SK-N-SH (cell line): ENCODE measurements around the gene DNPEP. TPM values are rescaled to one million over a fixed set of nuclear protein-coding genes. Genes with fewer than 3 reads are reported as not detected.

Experiments
- CTCF ChIA-PET: fragments of 300-600, 350-600 bp; formaldehyde crosslinking; extraction: SDS; loops from one replicate; lab custom pipeline; 2021; lab: Yijun Ruan, JAX
- POLR2A ChIA-PET: fragments of 350-600 bp; sonication (Branson Sonifier 250); formaldehyde crosslinking; extraction: SDS; loops from one replicate; lab custom pipeline; 2020; ENCODE audit warnings: antibody characterized with exemption, inconsistent platforms; lab: Yijun Ruan, JAX
- DNase-seq: peaks from one replicate; pipeline ENCODE4 v3.0.0; 2012
- H2AFZ ChIP-seq: fragments of 200-600 bp; sonication (generic); 2 replicates; pipeline ENCODE4 v1.8.1; 2016; ENCODE audit warnings: antibody characterized with exemption, mild to moderate bottlenecking, low read depth
- H3F3A ChIP-seq: fragments of 200-600 bp; sonication (generic); replicated peaks from 2 replicates; pipeline ENCODE3; 2016; ENCODE audit warnings: antibody characterized with exemption, mild to moderate bottlenecking; ENCODE audit not compliant: insufficient read depth
- H3K27ac ChIP-seq, 2 experiments: fragments of 200-500 bp in 1 of 2; fragments of 200-600 bp in 1 of 2; sonication (Bioruptor generic) in 1 of 2; sonication (generic), shearing (Covaris generic) in 1 of 2; 2 replicates each; pipeline versions ENCODE4 v1.5.1 to v1.6.1; 2014 to 2016; ENCODE audit warnings: low read depth in 2 of 2, inconsistent platforms in 1 of 2, low read length in 1 of 2, mild to moderate bottlenecking in 1 of 2, mixed read lengths in 1 of 2
- H3K27me3 ChIP-seq: fragments of 200-600 bp; sonication (generic), shearing (Covaris generic); 2 replicates; pipeline ENCODE4 v1.6.1; 2016; ENCODE audit warnings: mixed run types; ENCODE audit not compliant: insufficient read depth
- H3K36me3 ChIP-seq, 2 experiments: fragments of 200-500 bp in 1 of 2; fragments of 200-600 bp in 1 of 2; sonication (Bioruptor generic) in 1 of 2; sonication (generic) in 1 of 2; replicated peaks in 1 of 2; 2 replicates each; pipeline versions ENCODE3 to v1.5.1; 2014 to 2016; ENCODE audit warnings: low read length in 1 of 2, mild to moderate bottlenecking in 1 of 2; ENCODE audit not compliant: insufficient read depth in 2 of 2, control insufficient read depth in 1 of 2
- H3K4me1 ChIP-seq, 2 experiments: fragments of 200-500 bp in 1 of 2; fragments of 200-600 bp in 1 of 2; sonication (Bioruptor generic) in 1 of 2; sonication (generic), shearing (Covaris generic) in 1 of 2; 2 replicates each; pipeline versions ENCODE4 v1.5.1 to v1.6.1; 2014 to 2016; ENCODE audit warnings: low read depth in 1 of 2, low read length in 1 of 2, mixed run types in 1 of 2; ENCODE audit not compliant: insufficient read depth in 2 of 2, control insufficient read depth in 1 of 2
- H3K4me2 ChIP-seq: fragments of 200-600 bp; sonication (generic), shearing (Covaris generic); 2 replicates; pipeline ENCODE4 v1.6.1; 2017; ENCODE audit warnings: mixed run types
- H3K4me3 ChIP-seq, 2 experiments: fragments of 200-500 bp in 1 of 2; fragments of 200-600 bp in 1 of 2; sonication (Bioruptor generic) in 1 of 2; sonication (generic), shearing (Covaris generic) in 1 of 2; 2 replicates each; pipeline versions ENCODE4 v1.5.1 to v1.8.1; 2014 to 2016; ENCODE audit warnings: low read depth in 2 of 2, inconsistent platforms in 1 of 2, low read length in 1 of 2, mild to moderate bottlenecking in 1 of 2, mixed read lengths in 1 of 2, moderate library complexity in 1 of 2
- H3K79me2 ChIP-seq: fragments of 200-600 bp; sonication (generic); 2 replicates; pipeline ENCODE4 v1.8.1; 2017; ENCODE audit warnings: mild to moderate bottlenecking; ENCODE audit not compliant: insufficient read depth
- H3K9ac ChIP-seq: fragments of 200-600 bp; sonication (generic); 2 replicates; pipeline ENCODE4 v1.6.1; 2017; ENCODE audit warnings: mixed run types
- H3K9me2 ChIP-seq: fragments of 200-600 bp; sonication (generic); 2 replicates; pipeline ENCODE4 v1.6.1; 2017; ENCODE audit warnings: mixed run types
- H3K9me3 ChIP-seq: fragments of 200-600 bp; sonication (generic); 2 replicates; pipeline ENCODE4 v1.6.1; 2017; ENCODE audit warnings: mixed run types, mild to moderate bottlenecking, moderate library complexity
- H4K20me1 ChIP-seq: fragments of 200-600 bp; sonication (generic); 2 replicates; pipeline ENCODE4 v1.6.1; 2017; ENCODE audit warnings: mild to moderate bottlenecking, mixed run types; ENCODE audit not compliant: insufficient read depth
- FOSL2 ChIP-seq: IDR thresholded peaks from 2 replicates; pipeline ENCODE4 v1.4.0; 2012; ENCODE audit warnings: low read depth, mild to moderate bottlenecking, moderate library complexity, borderline replicate concordance
- FOXJ3 ChIP-seq: sonication (generic); formaldehyde crosslinking; IDR thresholded peaks from 2 replicates; pipeline ENCODE4 v1.5.1; 2020; ENCODE audit warnings: mild to moderate bottlenecking, missing genetic modification reagents
- MEF2A ChIP-seq: IDR thresholded peaks from 2 replicates; pipeline ENCODE4 v1.4.0; 2012; ENCODE audit warnings: low read depth, borderline replicate concordance
- POLR2AphosphoS5 ChIP-seq: IDR thresholded peaks from 2 replicates; pipeline ENCODE4 v1.6.1; 2012; ENCODE audit warnings: low read depth, low read length
- RAD21 ChIP-seq: IDR thresholded peaks from 2 replicates; pipeline ENCODE4 v1.6.1; 2012; ENCODE audit warnings: mild to moderate bottlenecking, low read length
- RCOR1 ChIP-seq: fragments of 150-350 bp; IDR thresholded peaks from 2 replicates; pipeline ENCODE4 v1.6.1; 2017; ENCODE audit warnings: antibody characterized with exemption, low read length
- RXRA ChIP-seq: IDR thresholded peaks from 2 replicates; pipeline ENCODE4 v1.4.0; 2012; ENCODE audit warnings: low read depth, mild to moderate bottlenecking, borderline replicate concordance
- SIN3A ChIP-seq: IDR thresholded peaks from 2 replicates; pipeline ENCODE4 v1.6.1; 2012; ENCODE audit warnings: low read depth, mild to moderate bottlenecking, low read length, moderate library complexity, borderline replicate concordance
- SMC3 ChIP-seq: IDR thresholded peaks from 2 replicates; pipeline ENCODE4 v1.6.1; 2012; ENCODE audit warnings: low read depth, low read length, improper control_type of control experiment
- TEAD4 ChIP-seq: IDR thresholded peaks from 2 replicates; pipeline ENCODE4 v1.4.0; 2012; ENCODE audit warnings: mild to moderate bottlenecking, borderline replicate concordance; ENCODE audit not compliant: insufficient read depth
- YY1 ChIP-seq: IDR thresholded peaks from 2 replicates; pipeline ENCODE4 v1.4.0; 2012; ENCODE audit warnings: low read depth, mild to moderate bottlenecking
- WGBS: methylation state at CpG from one replicate; pipeline ENCODE4 v1.1.6; 2017; ENCODE audit warnings: low lambda C conversion rate; 5-methylcytosine and 5-hydroxymethylcytosine counted together
- polyA plus RNA-seq, 3 experiments: library from polyadenylated mRNA; depleted of rRNA; stranded (reverse); fragments of >200 nt; gene quantifications; 2 replicates each; pipeline ENCODE4 v1.2.3, GENCODE V29; 2012
- TF ChIP-seq, protein P1 (sequence below): fragments of 150-350 bp; IDR thresholded peaks from 2 replicates; pipeline ENCODE4 v1.6.1; 2016; ENCODE audit warnings: mild to moderate bottlenecking, low read depth, low read length
- TF ChIP-seq, protein P2 (sequence below): IDR thresholded peaks from 2 replicates; pipeline ENCODE4; 2012
- TF ChIP-seq, protein P3 (sequence below): fragments of 200-600 bp; sonication (generic); IDR thresholded peaks from 2 replicates; pipeline ENCODE4 v1.6.1; 2017; ENCODE audit warnings: antibody characterized with exemption, mild to moderate bottlenecking, moderate library complexity

Gene DNPEP
- polyA plus RNA-seq, 1 of the 3 experiments (the other 2 are of a cell fraction), result 80.7 TPM

DNA sequence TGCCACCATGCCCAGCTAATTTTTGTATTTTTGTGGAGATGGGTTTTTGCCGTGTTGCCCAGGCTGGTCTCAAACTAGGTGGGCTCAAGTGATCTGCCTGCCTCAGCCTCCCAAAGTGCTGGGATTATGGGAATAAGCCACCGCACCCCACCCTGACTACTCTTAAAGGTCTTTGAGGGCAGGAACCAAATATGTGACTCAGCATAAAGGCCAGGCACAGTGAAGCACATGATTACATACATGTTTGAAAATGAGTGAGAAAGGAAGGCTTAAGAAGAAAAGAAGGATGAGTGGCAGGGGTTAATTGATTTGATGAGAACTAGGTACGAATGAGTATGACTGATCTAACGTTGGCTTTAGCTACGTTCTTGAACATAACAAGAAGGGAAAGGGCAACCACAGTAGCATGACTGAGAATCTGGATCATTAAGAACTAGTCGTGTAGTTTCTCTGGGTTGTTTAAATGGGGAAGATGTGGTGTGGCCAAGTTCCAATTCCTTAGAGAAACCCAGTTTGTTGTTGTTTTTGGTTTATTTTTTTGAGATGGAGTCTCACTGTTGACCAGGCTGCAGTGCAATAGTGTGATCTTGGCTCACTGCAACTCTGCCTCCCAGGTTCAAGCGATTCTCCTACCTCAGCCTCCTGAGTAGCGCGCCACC, 61.9 kb downstream of the DNPEP start (continued):
- TF ChIP-seq, protein P1, sequence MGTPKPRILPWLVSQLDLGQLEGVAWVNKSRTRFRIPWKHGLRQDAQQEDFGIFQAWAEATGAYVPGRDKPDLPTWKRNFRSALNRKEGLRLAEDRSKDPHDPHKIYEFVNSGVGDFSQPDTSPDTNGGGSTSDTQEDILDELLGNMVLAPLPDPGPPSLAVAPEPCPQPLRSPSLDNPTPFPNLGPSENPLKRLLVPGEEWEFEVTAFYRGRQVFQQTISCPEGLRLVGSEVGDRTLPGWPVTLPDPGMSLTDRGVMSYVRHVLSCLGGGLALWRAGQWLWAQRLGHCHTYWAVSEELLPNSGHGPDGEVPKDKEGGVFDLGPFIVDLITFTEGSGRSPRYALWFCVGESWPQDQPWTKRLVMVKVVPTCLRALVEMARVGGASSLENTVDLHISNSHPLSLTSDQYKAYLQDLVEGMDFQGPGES, result no peak
- TF ChIP-seq TEAD4 (no peak), FOSL2 (no peak)

DNA sequence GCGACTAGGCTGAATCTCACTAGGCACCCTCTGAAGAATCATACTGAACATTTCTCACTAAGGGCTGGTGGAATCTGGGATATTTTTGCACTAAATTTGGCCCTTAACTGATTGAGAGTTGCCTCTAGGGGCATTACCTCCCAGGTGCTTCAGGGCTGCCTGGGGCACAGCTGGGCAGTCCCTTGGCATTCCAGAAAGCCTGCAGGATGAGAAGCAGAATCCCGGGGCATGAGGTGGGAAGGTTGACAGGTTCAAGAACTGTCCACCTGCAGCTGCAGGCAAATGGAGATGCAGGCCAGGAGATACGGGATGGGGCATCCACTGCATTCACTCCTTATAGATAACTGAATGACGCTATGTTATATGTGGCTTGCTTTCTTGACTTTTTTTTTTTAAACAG, 62.6 kb downstream of the DNPEP start:
- Histone ChIP-seq H3K4me2 (no peak overlapping the region), H3K4me1 (no peaks in the 10 kb centered on the region), H3F3A (no peaks in the 10 kb centered on the region), H4K20me1 (no peaks in the 10 kb centered on the region), H3K79me2 (no peaks in the 10 kb centered on the region), H3K27me3 (peaks cover 44% of the 10 kb centered on the region), H3K4me3 (no peak overlapping the region), H3K9ac (no peak overlapping the region), H2AFZ (no peak overlapping the region), H3K27ac (no peak overlapping the region), H3K36me3 (no peaks in the 10 kb centered on the region), H3K9me3 (no peaks in the 10 kb centered on the region), H3K9me2 (no peaks in the 10 kb centered on the region)
- ChIA-PET POLR2A (interaction anchor here (0.6 kb wide), 1 partner anchor 57 kb away, joined by 4 read pairs; no protein-coding TSS in a partner anchor), CTCF (interaction anchor here (1.4 kb wide), 1 partner anchor 30 kb away, joined by 5 read pairs; no protein-coding TSS in a partner anchor)
- WGBS, result 55% methylated on average over 4 of the region's 4 CpGs
- DNase-seq, result no peak
- no peak for TF ChIP-seq SIN3A
- no peak for TF ChIP-seq MEF2A
- TF ChIP-seq RAD21, result no peak
- no peak for TF ChIP-seq RCOR1
- TF ChIP-seq YY1, result no peak
- TF ChIP-seq FOXJ3 (CRISPR knock-in tag), result no peak
- TF ChIP-seq, protein P2, sequence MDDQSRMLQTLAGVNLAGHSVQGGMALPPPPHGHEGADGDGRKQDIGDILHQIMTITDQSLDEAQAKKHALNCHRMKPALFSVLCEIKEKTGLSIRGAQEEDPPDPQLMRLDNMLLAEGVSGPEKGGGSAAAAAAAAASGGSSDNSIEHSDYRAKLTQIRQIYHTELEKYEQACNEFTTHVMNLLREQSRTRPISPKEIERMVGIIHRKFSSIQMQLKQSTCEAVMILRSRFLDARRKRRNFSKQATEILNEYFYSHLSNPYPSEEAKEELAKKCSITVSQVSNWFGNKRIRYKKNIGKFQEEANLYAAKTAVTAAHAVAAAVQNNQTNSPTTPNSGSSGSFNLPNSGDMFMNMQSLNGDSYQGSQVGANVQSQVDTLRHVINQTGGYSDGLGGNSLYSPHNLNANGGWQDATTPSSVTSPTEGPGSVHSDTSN, result no peak
- TF ChIP-seq POLR2AphosphoS5, result no peak
- TF ChIP-seq RXRA, result no peak
- TF ChIP-seq, protein P3, sequence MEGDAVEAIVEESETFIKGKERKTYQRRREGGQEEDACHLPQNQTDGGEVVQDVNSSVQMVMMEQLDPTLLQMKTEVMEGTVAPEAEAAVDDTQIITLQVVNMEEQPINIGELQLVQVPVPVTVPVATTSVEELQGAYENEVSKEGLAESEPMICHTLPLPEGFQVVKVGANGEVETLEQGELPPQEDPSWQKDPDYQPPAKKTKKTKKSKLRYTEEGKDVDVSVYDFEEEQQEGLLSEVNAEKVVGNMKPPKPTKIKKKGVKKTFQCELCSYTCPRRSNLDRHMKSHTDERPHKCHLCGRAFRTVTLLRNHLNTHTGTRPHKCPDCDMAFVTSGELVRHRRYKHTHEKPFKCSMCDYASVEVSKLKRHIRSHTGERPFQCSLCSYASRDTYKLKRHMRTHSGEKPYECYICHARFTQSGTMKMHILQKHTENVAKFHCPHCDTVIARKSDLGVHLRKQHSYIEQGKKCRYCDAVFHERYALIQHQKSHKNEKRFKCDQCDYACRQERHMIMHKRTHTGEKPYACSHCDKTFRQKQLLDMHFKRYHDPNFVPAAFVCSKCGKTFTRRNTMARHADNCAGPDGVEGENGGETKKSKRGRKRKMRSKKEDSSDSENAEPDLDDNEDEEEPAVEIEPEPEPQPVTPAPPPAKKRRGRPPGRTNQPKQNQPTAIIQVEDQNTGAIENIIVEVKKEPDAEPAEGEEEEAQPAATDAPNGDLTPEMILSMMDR, result no peak
- TF ChIP-seq FOSL2, result no peak
- TF ChIP-seq SMC3, result no peak
